ENCODE measurements around the gene ZIC1.

- TF ChIP-seq CTCF (conservative IDR thresholded peaks at IDR 0.05; ENCODE audit: low read length) (no peak), EZH2phosphoT487 (IDR thresholded peaks at IDR 0.05; ENCODE audit: borderline replicate concordance, low read depth, low read length) (no peak)
Observed at GRCh38 chr3:147462856-147463255, 53.7 kb downstream of the ZIC1 start.
